Measurements from ENCODE around the gene MOB3C.

GRCh38 chr1:46622344-46622743 lies 5.7 kb upstream of the MOB3C start:
- TF ChIP-seq ARNTL (CRISPR knock-in tag; IDR thresholded peaks at IDR 0.05; ENCODE audit: borderline replicate concordance, low read depth) = no peak
- TF ChIP-seq OSR1 (CRISPR knock-in tag; IDR thresholded peaks at IDR 0.05) = no peak
- TF ChIP-seq ZFP30 (CRISPR knock-in tag; IDR thresholded peaks at IDR 0.05) = no peak
- no peak for TF ChIP-seq CSDC2 (CRISPR knock-in tag; IDR thresholded peaks at IDR 0.05)
- TF ChIP-seq TOX (CRISPR knock-in tag; IDR thresholded peaks at IDR 0.05; ENCODE audit: borderline replicate concordance) = no peak
- TF ChIP-seq PATZ1 (CRISPR knock-in tag; IDR thresholded peaks at IDR 0.05; ENCODE audit: borderline replicate concordance) = no peak
- TF ChIP-seq CREB5 (CRISPR knock-in tag; IDR thresholded peaks at IDR 0.05; ENCODE audit: low read depth) = no peak
- TF ChIP-seq ISL1 (CRISPR knock-in tag; IDR thresholded peaks at IDR 0.05) = no peak
- no peak for TF ChIP-seq PPARA (CRISPR knock-in tag; IDR thresholded peaks at IDR 0.05; ENCODE audit: borderline replicate concordance)
